Activated gamma-delta T cell treated with anti-CD3 and anti-CD28 coated beads, Interleukin-2, amount 50 U/mL, for 16 hours (primary cell): Measurements from ENCODE around the gene TBC1D8.

Experiments
- DNase-seq: peaks from one replicate; pipeline ENCODE4 v3.0.0-alpha.2; 2020; ENCODE audit warnings: low read depth

The TBC1D8 gene

GRCh38 chr2:101111917-101112771, 39.0 kb downstream of the TBC1D8 start:
- DNase-seq = no peak

- no peak for DNase-seq
These were observed 39.8 kb downstream of the TBC1D8 start for GRCh38 chr2:101111262-101111838.

- no peak for DNase-seq
These were observed 41.6 kb downstream of the TBC1D8 start for GRCh38 chr2:101109451-101110118.

GRCh38 chr2:101108357-101108756, 42.8 kb downstream of the TBC1D8 start:
- DNase-seq = no peak

- no peak for DNase-seq
These were observed 43.9 kb downstream of the TBC1D8 start for GRCh38 chr2:101107241-101107640.

- DNase-seq = no peak
These were observed 44.6 kb downstream of the TBC1D8 start for GRCh38 chr2:101106453-101107181.

- DNase-seq = no peak
These were observed 45.5 kb downstream of the TBC1D8 start for GRCh38 chr2:101105654-101106053.

GRCh38 chr2:101097638-101098037, 53.5 kb downstream of the TBC1D8 start:
- DNase-seq = no peak

- no peak for DNase-seq
These were observed 54.5 kb downstream of the TBC1D8 start for GRCh38 chr2:101096619-101097142.

- no peak for DNase-seq
These were observed 56.8 kb downstream of the TBC1D8 start for GRCh38 chr2:101094351-101094750.

- DNase-seq = no peak
These were observed 61.0 kb downstream of the TBC1D8 start for GRCh38 chr2:101089942-101090799.

- no peak for DNase-seq
These were observed 61.8 kb downstream of the TBC1D8 start for GRCh38 chr2:101089419-101089818.

GRCh38 chr2:101087638-101088037, 63.5 kb downstream of the TBC1D8 start:
- no peak for DNase-seq

- no peak for DNase-seq
These were observed 67.6 kb downstream of the TBC1D8 start for GRCh38 chr2:101083613-101084012.

- no peak for DNase-seq
These were observed 68.2 kb downstream of the TBC1D8 start for GRCh38 chr2:101082998-101083397.

- no peak for DNase-seq
These were observed 69.7 kb downstream of the TBC1D8 start for GRCh38 chr2:101081375-101081907.

GRCh38 chr2:101080211-101081068, 70.7 kb downstream of the TBC1D8 start:
- DNase-seq = no peak

- no peak for DNase-seq
These were observed 74.6 kb downstream of the TBC1D8 start for GRCh38 chr2:101076581-101076980.

- no peak for DNase-seq
These were observed 86.2 kb downstream of the TBC1D8 start for GRCh38 chr2:101064868-101065549.
